T-helper 22 cell (primary cell): ENCODE results near the gene CLEC18A.
"Not testable (repeated sequence)": the region's sequence is repeated elsewhere in the genome, so short reads cannot be mapped to it uniquely, and the experiment has no call there.

Experiments
- DNase-seq: peaks from one replicate; pipeline ENCODE4 v3.0.0-alpha.2; 2020; ENCODE audit warnings: low read depth

The CLEC18A gene

GRCh38 chr16:69952116-69952515, 982 bp downstream of the CLEC18A start:
- not testable (repeated sequence) for DNase-seq

- not testable (repeated sequence) for DNase-seq
Measured at GRCh38 chr16:69952572-69953355, 1.6 kb downstream of the CLEC18A start.

- DNase-seq = not testable (repeated sequence)
Measured at GRCh38 chr16:69954241-69954640, 3.1 kb downstream of the CLEC18A start.

GRCh38 chr16:69963312-69963711, 12.2 kb downstream of the CLEC18A start:
- not testable (repeated sequence) for DNase-seq

- not testable (repeated sequence) for DNase-seq
Measured at GRCh38 chr16:69964960-69965660, 14.0 kb downstream of the CLEC18A start.

- DNase-seq = not testable (repeated sequence)
Measured at GRCh38 chr16:69965661-69966054, 14.5 kb downstream of the CLEC18A start.

GRCh38 chr16:69967688-69968087, 16.6 kb downstream of the CLEC18A start:
- DNase-seq = not testable (repeated sequence)

- DNase-seq = not testable (repeated sequence)
Measured at GRCh38 chr16:69968125-69968524, 17.0 kb downstream of the CLEC18A start.

- not testable (repeated sequence) for DNase-seq
Measured at GRCh38 chr16:69969657-69970056, 18.5 kb downstream of the CLEC18A start.

GRCh38 chr16:69972120-69972519, 21.0 kb downstream of the CLEC18A start:
- not testable (repeated sequence) for DNase-seq

GRCh38 chr16:69972935-69973334, 21.8 kb downstream of the CLEC18A start:
- not testable (repeated sequence) for DNase-seq

- not testable (repeated sequence) for DNase-seq
Measured at GRCh38 chr16:69985196-69985595, 34.1 kb downstream of the CLEC18A start.

- not testable (repeated sequence) for DNase-seq
Measured at GRCh38 chr16:69997956-69998355, 46.8 kb downstream of the CLEC18A start.

- not testable (repeated sequence) for DNase-seq
Measured at GRCh38 chr16:69999801-70000200, 48.7 kb downstream of the CLEC18A start.

GRCh38 chr16:70003511-70003910, 52.4 kb downstream of the CLEC18A start:
- DNase-seq = not testable (repeated sequence)

GRCh38 chr16:70008604-70009003, 57.5 kb downstream of the CLEC18A start:
- not testable (repeated sequence) for DNase-seq

- not testable (repeated sequence) for DNase-seq
Measured at GRCh38 chr16:70010615-70011014, 59.5 kb downstream of the CLEC18A start.

GRCh38 chr16:70011120-70011519, 60.0 kb downstream of the CLEC18A start:
- DNase-seq = not testable (repeated sequence)

- not testable (repeated sequence) for DNase-seq
Measured at GRCh38 chr16:70012354-70012753, 61.2 kb downstream of the CLEC18A start.

- DNase-seq = not testable (repeated sequence)
Measured at GRCh38 chr16:70012951-70013350, 61.8 kb downstream of the CLEC18A start.
